ENCODE data around the gene RERE. TPM values are rescaled to one million over a fixed set of nuclear protein-coding genes. Genes with fewer than 3 reads are reported as not detected.
"Not testable (repeated sequence)": the region's sequence is repeated elsewhere in the genome, so short reads cannot be mapped to it uniquely, and the experiment has no call there.

Gene RERE
- total RNA-seq, 1 donor from 2014 or later = 1,626 TPM

DNA sequence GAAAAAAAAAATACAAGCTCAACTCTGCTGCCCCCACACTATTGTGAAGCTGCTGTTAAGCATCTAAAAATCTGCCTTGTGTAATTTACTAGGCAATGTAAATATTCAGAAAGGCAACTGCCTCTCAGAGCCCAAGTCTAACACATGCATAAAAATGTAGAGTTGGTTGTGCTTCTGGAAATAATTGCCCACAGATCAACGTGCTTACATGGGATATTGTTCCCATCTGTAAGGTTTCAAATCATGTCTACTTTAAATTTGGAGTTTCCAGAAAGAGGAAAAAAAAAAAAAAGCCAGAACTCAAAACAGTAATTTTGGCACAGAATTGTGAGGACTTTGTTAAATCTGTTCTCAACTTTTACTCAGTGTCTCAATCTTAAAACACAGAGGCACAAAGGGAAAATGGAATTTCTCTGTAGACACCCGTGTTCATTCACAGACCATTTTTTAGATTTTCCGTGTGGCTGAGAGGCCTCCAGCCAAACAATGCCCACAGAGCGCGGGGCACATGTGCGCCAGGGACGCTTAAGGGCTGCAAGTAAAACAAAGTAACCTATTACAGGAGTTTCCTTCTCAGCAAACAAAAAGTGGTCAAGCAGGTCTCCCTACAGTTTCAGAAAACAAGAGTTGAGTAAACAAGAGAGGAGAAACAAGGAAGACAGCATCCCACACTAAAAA, 115.5 kb downstream of the RERE start:
- FAIRE-seq (no peak), DNase-seq (ENCODE audit: low spot score in 2 of 2) (no peak)

- no peak for DNase-seq (ENCODE audit: low spot score in 2 of 2)
- no peak for FAIRE-seq
These were observed 117.8 kb downstream of the RERE start for GRCh38 chr1:8699679-8700078.

- FAIRE-seq = no peak
These were observed 118.4 kb downstream of the RERE start for GRCh38 chr1:8698937-8699447.

DNA sequence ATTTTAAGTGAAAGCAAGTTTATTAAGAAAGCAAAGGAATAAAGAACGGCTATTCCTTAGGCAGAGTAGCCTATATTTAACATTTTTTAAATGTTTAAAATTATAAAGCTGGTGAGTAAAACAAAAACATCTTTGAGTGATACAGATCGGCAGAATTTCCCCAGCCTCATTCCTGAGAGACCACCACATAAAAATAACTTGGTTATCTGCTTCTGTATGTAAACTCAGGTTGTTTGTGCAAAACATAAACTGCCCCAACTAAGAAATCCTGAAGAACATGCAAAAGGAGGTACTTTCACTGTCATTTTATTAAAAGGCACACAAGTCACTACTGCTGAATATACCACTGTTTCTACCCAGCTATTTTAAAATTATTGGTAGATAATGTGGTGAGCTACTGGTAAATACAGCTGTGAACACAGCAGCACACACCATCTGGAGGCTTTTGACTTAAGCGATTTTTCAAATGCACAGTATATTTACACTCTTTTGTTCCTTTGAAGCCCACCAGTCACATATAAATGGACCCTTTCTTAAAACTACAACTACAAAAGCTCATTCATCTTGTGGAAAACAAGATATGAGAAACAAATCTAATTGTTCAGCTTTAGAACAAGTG, 119.3 kb downstream of the RERE start:
- FAIRE-seq (no peak), DNase-seq (ENCODE audit: low spot score in 2 of 2) (no peak)

More at GRCh38 chr1:8698937-8699447, 118.4 kb downstream of the RERE start:
- DNase-seq (ENCODE audit: low spot score in 2 of 2) = no peak

DNA sequence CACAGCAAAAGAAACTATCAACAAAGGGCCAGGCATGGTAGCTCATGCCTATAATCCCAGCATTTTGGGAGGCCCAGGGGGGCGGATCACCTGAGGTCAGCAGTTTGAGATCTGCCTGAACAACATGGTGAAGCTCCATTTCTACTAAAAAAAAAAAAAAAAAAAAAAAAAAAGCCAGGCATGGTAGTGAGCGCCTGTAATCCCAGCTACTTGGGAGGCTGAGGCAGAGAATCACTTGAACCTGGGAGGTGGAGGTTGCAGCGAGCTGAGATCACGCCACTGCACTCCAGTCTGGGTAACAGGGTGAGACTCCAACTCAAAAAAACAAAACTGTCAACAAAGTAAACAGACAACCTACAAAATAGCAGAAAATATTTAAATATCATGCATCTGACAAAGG, 122.0 kb downstream of the RERE start:
- not testable (repeated sequence) for DNase-seq (ENCODE audit: low spot score in 2 of 2); FAIRE-seq

- FAIRE-seq = no peak
- DNase-seq (ENCODE audit: low spot score in 2 of 2) = no peak
These were observed 124.3 kb downstream of the RERE start for GRCh38 chr1:8693107-8693506.

DNA sequence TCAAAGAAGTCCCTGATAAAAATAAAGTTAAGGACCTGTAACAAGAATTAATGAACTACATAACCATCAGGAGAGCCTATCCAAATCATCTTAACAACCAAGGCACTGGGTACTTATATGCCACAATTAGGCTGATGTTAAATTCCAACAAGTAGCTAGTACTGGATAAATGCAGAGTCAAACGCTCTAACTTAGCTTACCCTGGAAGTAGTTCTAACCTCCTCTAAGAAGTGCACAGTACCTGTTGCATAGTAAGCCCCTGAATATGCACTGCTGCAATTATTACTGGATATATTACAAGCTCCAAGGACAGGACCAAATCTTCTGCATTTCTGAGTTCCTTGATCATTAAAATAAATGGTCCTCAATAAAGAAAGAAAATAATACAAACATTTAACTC, 125.8 kb downstream of the RERE start:
- no peak for FAIRE-seq

GRCh38 chr1:8690253-8690525, 127.3 kb downstream of the RERE start:
- DNase-seq (ENCODE audit: low spot score in 2 of 2) (no peak), FAIRE-seq (no peak)

More for the DNA sequence above, 125.8 kb downstream of the RERE start:
- no peak for DNase-seq (ENCODE audit: low spot score in 2 of 2)

DNA sequence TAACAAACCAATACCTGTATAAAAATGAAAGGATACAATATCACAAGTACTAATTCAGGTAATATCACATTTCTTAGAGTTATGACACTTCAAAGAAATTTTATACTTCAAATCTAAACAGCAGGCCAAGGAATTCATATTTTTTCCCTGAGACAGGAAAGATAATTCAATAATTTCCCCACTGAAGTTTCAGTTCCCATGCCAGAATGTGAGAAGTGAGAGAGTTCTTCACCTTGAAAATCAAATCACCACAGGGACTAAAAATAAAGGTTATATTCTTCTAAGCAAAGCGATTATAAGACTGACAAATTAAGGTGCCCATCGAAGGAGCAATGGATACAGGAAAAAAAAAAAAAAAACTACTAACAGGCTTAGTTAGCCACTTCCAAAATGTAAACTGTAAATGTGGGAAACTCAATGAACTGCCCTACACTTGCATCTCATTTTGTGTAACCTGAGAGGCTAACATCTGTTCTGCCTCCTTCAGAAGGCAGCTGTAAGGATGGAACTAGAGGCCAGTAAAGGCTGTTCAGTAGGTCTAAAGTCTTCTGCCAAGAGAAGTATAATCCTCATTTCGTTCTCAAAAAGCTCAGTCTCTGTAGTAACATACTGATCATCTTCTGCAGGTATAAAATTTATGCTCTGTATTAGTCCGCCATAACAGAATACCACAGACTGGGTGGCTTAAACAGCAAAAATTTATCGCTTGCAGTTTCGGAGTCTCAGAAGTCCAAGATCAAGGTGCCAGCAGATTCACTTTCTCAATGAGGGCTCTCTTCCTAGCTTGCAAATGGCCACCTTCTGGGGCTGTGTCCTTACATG, 127.8 kb downstream of the RERE start:
- no peak for FAIRE-seq
- DNase-seq (ENCODE audit: low spot score in 2 of 2) = no peak

- DNase-seq (ENCODE audit: low spot score in 2 of 2) (no peak), FAIRE-seq (no peak)
These were observed 129.9 kb downstream of the RERE start for GRCh38 chr1:8687538-8687937.

DNA sequence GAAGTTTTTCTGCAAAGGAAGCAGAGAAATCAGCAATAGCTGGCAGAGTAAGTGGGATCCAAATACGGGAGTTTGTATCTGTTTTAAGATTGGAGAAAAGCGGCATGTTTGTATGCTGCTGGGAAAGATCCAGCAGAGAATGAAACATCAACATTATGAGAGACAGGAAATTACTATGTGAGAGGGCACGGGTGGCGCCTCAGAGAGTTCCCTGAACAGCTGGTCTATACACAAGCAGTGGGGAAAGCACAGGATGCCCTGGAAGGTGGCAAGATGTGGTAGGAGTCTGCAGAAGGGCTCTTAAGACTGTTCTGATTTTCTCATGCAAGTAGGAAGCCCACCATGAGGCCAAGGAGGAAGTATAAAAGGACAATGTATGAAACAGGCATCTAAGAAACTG, 130.4 kb downstream of the RERE start:
- FAIRE-seq = no peak
- DNase-seq (ENCODE audit: low spot score in 2 of 2) = no peak

- DNase-seq (ENCODE audit: low spot score in 2 of 2) (no peak), FAIRE-seq (no peak)
These were observed 132.0 kb downstream of the RERE start for GRCh38 chr1:8685463-8685862.

GRCh38 chr1:8684590-8684989, 132.8 kb downstream of the RERE start:
- FAIRE-seq = no peak
- no peak for DNase-seq (ENCODE audit: low spot score in 2 of 2)

DNA sequence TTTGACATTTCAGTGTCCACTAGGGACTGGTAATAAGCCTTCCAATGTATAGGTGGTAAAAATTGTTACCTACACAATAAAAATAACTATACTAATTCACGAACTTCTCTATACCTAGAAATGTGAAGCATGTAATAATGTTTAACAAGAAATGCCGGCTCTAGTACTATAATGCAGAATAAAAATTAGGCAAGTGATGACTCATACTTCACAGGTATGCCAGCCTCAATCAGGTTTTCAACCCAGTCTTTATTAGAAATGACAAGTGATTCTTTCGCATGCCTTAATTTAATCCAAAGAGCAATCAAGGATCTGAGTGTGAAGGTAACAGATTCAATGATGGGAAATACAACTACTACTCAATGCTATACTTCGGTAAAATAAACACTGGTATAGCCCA, 134.9 kb downstream of the RERE start:
- FAIRE-seq (no peak), DNase-seq (ENCODE audit: low spot score in 2 of 2) (no peak)

DNA sequence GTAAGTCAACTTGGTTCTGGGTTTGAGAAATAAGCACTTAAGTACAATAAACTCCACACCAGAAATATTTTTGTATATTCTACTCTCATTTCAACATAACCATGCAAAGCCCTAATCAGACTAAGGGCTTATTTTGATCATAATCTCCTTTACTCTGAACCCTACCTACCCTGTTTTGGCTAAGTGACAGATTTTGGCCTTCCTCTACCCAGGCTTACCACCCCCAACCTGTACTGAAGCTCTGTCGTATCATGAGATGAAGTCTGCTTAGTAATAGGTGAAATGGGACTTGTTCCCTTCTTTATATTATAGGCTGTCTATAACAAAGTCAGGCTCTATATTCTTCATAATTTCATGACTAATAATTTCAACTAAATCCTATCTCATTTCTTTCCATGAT, 135.5 kb downstream of the RERE start:
- FAIRE-seq (no peak), DNase-seq (ENCODE audit: low spot score in 2 of 2) (no peak)

GRCh38 chr1:8680664-8681650, 136.5 kb downstream of the RERE start:
- no peak for FAIRE-seq
- no peak for DNase-seq (ENCODE audit: low spot score in 2 of 2)

- FAIRE-seq = no peak
- no peak for DNase-seq (ENCODE audit: low spot score in 2 of 2)
These were observed 137.3 kb downstream of the RERE start for GRCh38 chr1:8679929-8680663.

DNA sequence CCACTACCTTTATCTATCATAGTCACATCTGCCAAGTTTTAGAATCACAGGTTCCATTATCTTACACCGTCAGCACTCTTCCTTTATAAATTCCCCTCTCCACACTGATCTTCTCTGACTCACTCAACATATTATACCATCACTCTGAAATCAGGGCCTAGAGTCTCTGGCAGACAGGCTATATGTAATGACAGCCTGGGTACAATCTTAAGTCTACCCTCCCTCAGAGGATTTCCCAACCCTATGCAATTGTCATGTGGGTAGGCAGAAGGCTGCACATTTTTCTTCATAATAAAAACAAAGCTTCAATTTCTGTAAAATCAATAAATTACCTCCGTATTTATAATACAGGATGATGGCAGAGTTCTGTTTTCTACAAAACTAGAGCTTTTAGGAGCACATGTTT, 138.0 kb downstream of the RERE start:
- DNase-seq (ENCODE audit: low spot score in 2 of 2) = no peak
- FAIRE-seq = no peak

- FAIRE-seq (no peak), DNase-seq (ENCODE audit: low spot score in 2 of 2) (no peak)
These were observed 138.6 kb downstream of the RERE start for GRCh38 chr1:8678673-8679394.
